Esophagus muscularis mucosa (tissue), 4 donors: ENCODE results near the gene KLHDC7A. TPM values are rescaled to one million over a fixed set of nuclear protein-coding genes. Genes with fewer than 3 reads are reported as not detected.

ENCODE experiments used
- DNase-seq: peaks from one replicate; pipeline ENCODE4 v3.0.0-alpha.2; 2017; ENCODE audit errors: extremely low spot score
- H3K27ac ChIP-seq, 4 donors: fragments of 200-600 bp; sonication (generic); replicated peaks in 1 of 4; 1 replicate in 3 of 4; 2 replicates in 1 of 4; pipeline ENCODE4 v1.5.1; 2016 to 2019; ENCODE audit warnings: mild to moderate bottlenecking in 1 of 4
- H3K27me3 ChIP-seq, 4 donors: fragments of 200-600 bp; sonication (generic); one replicate each; pipeline versions ENCODE4 v1.5.1 to v1.6.0; 2016 to 2019
- H3K36me3 ChIP-seq, 4 donors: fragments of 200-600 bp; sonication (generic); one replicate each; pipeline ENCODE4 v1.5.1; 2016 to 2019
- H3K4me1 ChIP-seq, 4 donors: fragments of 200-600 bp; sonication (generic); one replicate each; pipeline ENCODE4 v1.5.1; 2016 to 2019
- H3K4me3 ChIP-seq, 4 donors: fragments of 200-600 bp; sonication (generic); 1 replicate in 2 of 4; 2 replicates in 2 of 4; pipeline ENCODE4 v1.5.1; 2016 to 2019; ENCODE audit warnings: mild to moderate bottlenecking in 4 of 4, moderate library complexity in 1 of 4
- H3K9me3 ChIP-seq, 4 donors: fragments of 200-600 bp; sonication (generic); 1 replicate in 3 of 4; 2 replicates in 1 of 4; pipeline ENCODE4 v1.5.1; 2016 to 2019
- EP300 ChIP-seq: sonication (generic); formaldehyde crosslinking; IDR thresholded peaks from one replicate; pipeline ENCODE4 v1.6.1; 2017; ENCODE audit warnings: antibody characterized with exemption
- POLR2A ChIP-seq: fragments of 450-650 bp; IDR thresholded peaks from one replicate; pipeline ENCODE4 v1.6.1; 2017; ENCODE audit warnings: antibody characterized with exemption, moderate library complexity, mild to moderate bottlenecking, low read depth
- POLR2AphosphoS5 ChIP-seq, 2 donors: sonication (generic); formaldehyde crosslinking; IDR thresholded peaks; one replicate each; pipeline ENCODE4 v1.6.1; 2017; ENCODE audit warnings: antibody characterized with exemption in 2 of 2
- WGBS: methylation state at CpG from one replicate; pipeline ENCODE4 v1.1.5; 2018; 5-methylcytosine and 5-hydroxymethylcytosine counted together
- intact Hi-C: fragments of 100-400 bp; cut with DNase I; formaldehyde crosslinking; loops from one replicate; pipeline ENCODE4 v1.15.1; 2023
- total RNA-seq, 4 donors: library from RNA; depleted of rRNA; stranded (reverse); fragments of >200 nt; gene quantifications; one replicate each; pipeline versions ENCODE4 v1.1.0 to v1.2.1, GENCODE V29; 2016
- TF ChIP-seq, protein P1 (sequence below), 3 experiments: fragments of 200-600 bp in 2 of 3; fragments of 450-650 bp in 1 of 3; sonication (generic) in 2 of 3; IDR thresholded peaks; one replicate each; pipeline ENCODE4 v1.5.1; 2017 to 2019; ENCODE audit warnings: antibody characterized with exemption in 3 of 3, mild to moderate bottlenecking in 2 of 3, moderate library complexity in 1 of 3

The KLHDC7A gene
- total RNA-seq, 4 donors from 2014 or later, result not detected

DNA sequence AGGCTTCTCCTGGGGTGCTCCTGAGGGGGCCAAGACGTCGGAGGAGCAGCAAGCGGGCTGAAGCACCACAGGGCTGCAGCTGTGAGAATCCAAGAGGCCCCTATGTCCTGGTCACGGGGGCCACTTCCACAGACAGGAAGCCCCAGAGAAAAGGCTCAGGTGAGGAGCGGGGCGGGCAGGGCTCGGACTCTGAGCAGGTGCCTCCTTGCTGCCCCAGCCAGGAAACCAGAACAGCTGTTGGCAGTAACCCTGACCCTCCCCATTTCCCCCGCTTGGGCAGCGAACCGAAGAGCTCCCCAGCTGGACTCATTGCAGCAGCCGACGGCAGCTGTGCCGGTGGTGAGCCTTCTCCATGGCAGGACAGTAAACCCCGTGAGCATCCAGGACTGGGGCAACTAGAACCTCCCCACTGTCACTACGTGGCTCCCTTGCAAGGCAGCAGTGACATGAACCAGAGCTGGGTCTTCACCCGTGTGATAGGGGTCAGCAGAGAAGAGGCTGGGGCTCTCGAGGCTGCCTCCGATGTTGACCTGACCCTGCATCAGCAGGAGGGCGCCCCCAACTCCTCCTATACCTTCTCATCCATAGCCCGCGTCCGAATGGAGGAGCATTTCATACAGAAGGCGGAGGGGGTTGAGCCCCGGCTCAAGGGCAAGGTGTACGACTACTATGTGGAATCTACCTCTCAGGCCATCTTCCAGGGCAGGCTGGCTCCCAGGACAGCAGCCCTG, 625 bp downstream of the KLHDC7A start:
- Histone ChIP-seq H3K27ac (no peak overlapping the region), H3K4me3 (no peak overlapping the region), H3K4me1 (peaks cover 0 to 3% (median 0%) of the 10 kb centered on the region in 4 donors), H3K36me3 (no peaks in the 10 kb centered on the region), H3K27me3 (peaks cover 0 to 77% (median 0%) of the 10 kb centered on the region in 4 donors), H3K9me3 (no peaks in the 10 kb centered on the region)
- TF ChIP-seq POLR2A (no peak), EP300 (no peak), POLR2AphosphoS5 (IDR thresholded peaks at IDR 0.05) (no peak)
- TF ChIP-seq, protein P1, sequence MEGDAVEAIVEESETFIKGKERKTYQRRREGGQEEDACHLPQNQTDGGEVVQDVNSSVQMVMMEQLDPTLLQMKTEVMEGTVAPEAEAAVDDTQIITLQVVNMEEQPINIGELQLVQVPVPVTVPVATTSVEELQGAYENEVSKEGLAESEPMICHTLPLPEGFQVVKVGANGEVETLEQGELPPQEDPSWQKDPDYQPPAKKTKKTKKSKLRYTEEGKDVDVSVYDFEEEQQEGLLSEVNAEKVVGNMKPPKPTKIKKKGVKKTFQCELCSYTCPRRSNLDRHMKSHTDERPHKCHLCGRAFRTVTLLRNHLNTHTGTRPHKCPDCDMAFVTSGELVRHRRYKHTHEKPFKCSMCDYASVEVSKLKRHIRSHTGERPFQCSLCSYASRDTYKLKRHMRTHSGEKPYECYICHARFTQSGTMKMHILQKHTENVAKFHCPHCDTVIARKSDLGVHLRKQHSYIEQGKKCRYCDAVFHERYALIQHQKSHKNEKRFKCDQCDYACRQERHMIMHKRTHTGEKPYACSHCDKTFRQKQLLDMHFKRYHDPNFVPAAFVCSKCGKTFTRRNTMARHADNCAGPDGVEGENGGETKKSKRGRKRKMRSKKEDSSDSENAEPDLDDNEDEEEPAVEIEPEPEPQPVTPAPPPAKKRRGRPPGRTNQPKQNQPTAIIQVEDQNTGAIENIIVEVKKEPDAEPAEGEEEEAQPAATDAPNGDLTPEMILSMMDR (IDR thresholded peaks at IDR 0.05), result no peak
- intact Hi-C loops, result no loop called here
- DNase-seq, result no peak
- WGBS, result 73% methylated on average over 10 of the region's 25 CpGs

DNA sequence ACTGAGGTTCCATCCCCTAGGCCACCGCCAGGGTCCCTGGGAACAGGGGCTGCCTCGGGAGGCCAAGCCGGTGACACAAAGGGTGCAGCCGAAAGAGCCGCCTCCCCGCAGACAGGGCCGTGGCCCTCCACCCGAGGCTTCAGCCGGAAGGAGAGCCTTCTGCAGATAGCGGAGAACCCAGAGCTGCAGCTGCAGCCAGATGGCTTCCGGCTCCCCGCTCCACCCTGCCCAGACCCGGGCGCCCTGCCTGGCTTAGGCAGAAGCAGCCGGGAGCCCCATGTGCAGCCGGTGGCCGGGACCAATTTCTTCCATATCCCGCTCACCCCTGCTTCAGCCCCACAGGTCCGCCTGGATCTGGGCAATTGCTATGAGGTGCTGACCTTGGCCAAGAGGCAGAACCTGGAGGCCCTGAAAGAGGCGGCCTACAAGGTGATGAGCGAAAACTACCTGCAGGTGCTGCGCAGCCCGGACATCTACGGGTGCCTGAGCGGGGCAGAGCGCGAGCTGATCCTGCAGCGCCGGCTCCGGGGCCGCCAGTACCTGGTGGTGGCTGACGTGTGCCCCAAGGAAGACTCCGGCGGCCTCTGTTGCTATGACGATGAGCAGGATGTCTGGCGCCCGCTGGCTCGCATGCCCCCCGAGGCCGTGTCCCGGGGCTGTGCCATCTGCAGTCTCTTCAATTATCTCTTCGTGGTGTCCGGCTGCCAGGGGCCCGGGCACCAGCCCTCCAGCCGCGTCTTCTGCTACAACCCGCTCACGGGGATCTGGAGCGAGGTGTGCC, 1.4 kb downstream of the KLHDC7A start:
- intact Hi-C loops, result no loop called here
- Histone ChIP-seq H3K36me3 (no peaks in the 10 kb centered on the region), H3K4me1 (peaks cover 0 to 3% (median 0%) of the 10 kb centered on the region in 4 donors), H3K9me3 (no peaks in the 10 kb centered on the region), H3K27ac (no peak overlapping the region), H3K27me3 (peaks cover 0 to 69% (median 0%) of the 10 kb centered on the region in 4 donors), H3K4me3 (no peak overlapping the region)
- DNase-seq, result no peak
- TF ChIP-seq EP300, result no peak
- TF ChIP-seq POLR2AphosphoS5 (IDR thresholded peaks at IDR 0.05), result no peak
- TF ChIP-seq, protein P1 (IDR thresholded peaks at IDR 0.05), result no peak
- TF ChIP-seq POLR2A, result no peak
- 92% methylated on average over 9 of the region's 49 CpGs for WGBS

DNA sequence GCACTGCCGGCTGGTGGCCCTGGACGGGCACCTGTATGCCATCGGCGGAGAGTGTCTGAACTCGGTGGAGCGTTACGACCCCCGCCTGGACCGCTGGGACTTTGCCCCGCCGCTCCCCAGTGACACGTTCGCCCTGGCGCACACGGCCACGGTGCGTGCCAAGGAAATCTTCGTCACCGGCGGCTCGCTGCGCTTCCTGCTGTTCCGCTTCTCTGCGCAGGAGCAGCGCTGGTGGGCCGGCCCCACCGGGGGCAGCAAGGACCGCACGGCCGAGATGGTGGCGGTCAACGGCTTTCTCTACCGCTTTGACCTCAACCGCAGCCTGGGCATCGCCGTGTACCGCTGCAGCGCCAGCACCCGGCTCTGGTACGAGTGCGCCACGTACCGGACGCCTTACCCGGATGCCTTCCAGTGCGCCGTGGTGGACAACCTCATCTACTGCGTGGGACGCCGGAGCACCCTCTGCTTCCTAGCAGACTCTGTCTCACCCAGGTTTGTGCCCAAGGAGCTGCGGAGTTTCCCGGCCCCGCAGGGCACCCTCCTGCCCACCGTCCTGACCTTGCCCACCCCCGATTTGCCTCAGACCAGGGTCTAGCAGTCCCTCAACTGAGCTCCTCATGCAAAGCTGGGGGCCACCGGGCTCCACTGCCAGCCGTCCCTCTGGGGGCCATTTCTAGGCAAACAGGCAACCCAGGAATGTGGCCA, 2.1 kb downstream of the KLHDC7A start:
- no peak for TF ChIP-seq EP300
- TF ChIP-seq POLR2AphosphoS5 (IDR thresholded peaks at IDR 0.05), result no peak
- TF ChIP-seq, protein P1 (IDR thresholded peaks at IDR 0.05), result no peak
- TF ChIP-seq POLR2A, result no peak
- Histone ChIP-seq H3K27me3 (peaks cover 0 to 68% (median 0%) of the 10 kb centered on the region in 4 donors), H3K9me3 (no peaks in the 10 kb centered on the region), H3K36me3 (no peaks in the 10 kb centered on the region), H3K27ac (no peak overlapping the region), H3K4me3 (no peak overlapping the region), H3K4me1 (peaks cover 0 to 3% (median 0%) of the 10 kb centered on the region in 4 donors)
- intact Hi-C loops, result no loop called here
- no peak for DNase-seq
- 90% methylated on average over 32 of the region's 57 CpGs for WGBS

DNA sequence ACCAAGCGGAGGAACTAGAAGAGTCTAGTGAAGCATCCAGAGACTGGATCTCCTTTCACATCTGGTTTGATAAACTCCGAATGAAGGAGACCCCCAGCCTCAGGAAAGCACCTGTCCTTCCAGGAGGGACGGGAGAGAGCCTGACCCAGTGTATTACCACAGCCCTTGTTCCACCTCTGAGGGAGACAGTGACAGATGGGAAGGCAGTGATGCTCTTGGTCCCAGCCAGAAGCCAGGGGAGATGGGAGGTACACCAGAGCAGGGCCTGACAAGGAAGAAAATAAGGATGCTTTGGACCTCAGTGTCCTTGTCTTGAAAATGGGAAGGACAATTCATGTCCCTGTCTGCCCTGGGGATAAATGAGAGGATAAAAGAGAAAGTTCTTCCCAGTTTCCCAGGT, 3.5 kb downstream of the KLHDC7A start:
- TF ChIP-seq, protein P1 (IDR thresholded peaks at IDR 0.05), result no peak
- no peak for TF ChIP-seq EP300
- TF ChIP-seq POLR2AphosphoS5 (IDR thresholded peaks at IDR 0.05), result no peak
- TF ChIP-seq POLR2A, result no peak
- intact Hi-C loops, result no loop called here
- Histone ChIP-seq H3K4me1 (peaks cover 0 to 3% (median 0%) of the 10 kb centered on the region in 4 donors), H3K9me3 (peaks cover 0 to under 1% (median 0%) of the 10 kb centered on the region in 4 donors), H3K4me3 (no peak overlapping the region), H3K36me3 (no peaks in the 10 kb centered on the region), H3K27me3 (peaks cover 0 to 75% (median 0%) of the 10 kb centered on the region in 4 donors), H3K27ac (no peak overlapping the region)
- 76% methylated on average over 3 of the region's 3 CpGs for WGBS
- DNase-seq, result no peak
